Endothelial cell (in vitro differentiated cells): ENCODE measurements around the gene ZDHHC6. TPM values are rescaled to one million over a fixed set of nuclear protein-coding genes. Genes with fewer than 3 reads are reported as not detected.

Experiments
- DNase-seq: peaks from one replicate; pipeline ENCODE4 v3.0.0; 2021; ENCODE audit warnings: low spot score
- H3K27ac Mint-ChIP-seq: one replicate; pipeline ENCODE4 v1.8.0; 2021; ENCODE audit warnings: mixed read lengths, inconsistent platforms; ENCODE audit not compliant: unreplicated experiment
- H3K27me3 Mint-ChIP-seq: one replicate; pipeline ENCODE4 v1.8.0; 2021; ENCODE audit warnings: mild to moderate bottlenecking, moderate library complexity, mixed read lengths, inconsistent platforms; ENCODE audit not compliant: unreplicated experiment
- H3K36me3 Mint-ChIP-seq: one replicate; pipeline ENCODE4 v1.8.0; 2021; ENCODE audit warnings: mild to moderate bottlenecking, low read depth, mixed read lengths, inconsistent platforms; ENCODE audit not compliant: unreplicated experiment
- H3K4me1 Mint-ChIP-seq: one replicate; pipeline ENCODE4 v1.8.0; 2021; ENCODE audit warnings: mild to moderate bottlenecking, mixed read lengths, inconsistent platforms; ENCODE audit not compliant: unreplicated experiment
- H3K4me3 Mint-ChIP-seq: one replicate; pipeline ENCODE4 v1.8.0; 2021; ENCODE audit warnings: mild to moderate bottlenecking, mixed read lengths, inconsistent platforms; ENCODE audit not compliant: unreplicated experiment
- H3K9me3 Mint-ChIP-seq: one replicate; pipeline ENCODE4 v1.8.0; 2021; ENCODE audit warnings: mixed read lengths, inconsistent platforms; ENCODE audit not compliant: unreplicated experiment
- total RNA-seq: library from RNA; stranded (reverse); fragmentation: NEBNext Ultra II Directional; extraction: Animal tissue kit (Norgen Biotek cat#: 25700); gene quantifications from one replicate; pipeline ENCODE4 v1.2.1, GENCODE V29; 2021; ENCODE audit not compliant: unreplicated experiment
- TF ChIP-seq, protein P1 (sequence below): fragments of 200-600 bp; sonication (generic); IDR thresholded peaks from one replicate; pipeline ENCODE4 v1.5.0; 2021; ENCODE audit warnings: antibody characterized with exemption; ENCODE audit not compliant: unreplicated experiment

ZDHHC6 gene
- total RNA-seq, 1 donor from 2014 or later, result 42.8 TPM

DNA sequence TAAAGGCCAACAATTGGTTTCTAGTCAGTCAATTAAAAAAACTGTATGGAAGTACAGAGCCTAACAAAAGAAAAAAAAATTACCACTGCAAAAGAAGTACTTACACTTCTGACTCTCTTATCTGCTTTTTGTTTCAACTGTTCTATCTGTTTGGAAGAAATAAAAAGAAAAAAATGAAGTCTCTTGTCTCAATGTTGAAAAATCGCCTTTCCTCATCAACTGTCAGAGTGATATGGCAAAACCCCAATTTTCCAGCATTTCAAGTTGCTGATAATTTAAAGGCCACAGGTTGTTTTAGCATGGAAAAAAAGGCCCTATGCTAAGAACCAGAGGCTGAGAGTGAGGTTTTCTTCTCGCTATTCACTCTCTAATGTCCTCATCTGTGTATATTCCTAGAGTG, 13.6 kb downstream of the ZDHHC6 start:
- Mint-ChIP-seq H3K27me3 (no peaks in the 10 kb centered on the region), H3K9me3 (no peaks in the 10 kb centered on the region), H3K27ac (no peak overlapping the region), H3K36me3 (peaks cover 8% of the 10 kb centered on the region), H3K4me1 (peaks cover 7% of the 10 kb centered on the region), H3K4me3 (no peak overlapping the region)
- TF ChIP-seq, protein P1, sequence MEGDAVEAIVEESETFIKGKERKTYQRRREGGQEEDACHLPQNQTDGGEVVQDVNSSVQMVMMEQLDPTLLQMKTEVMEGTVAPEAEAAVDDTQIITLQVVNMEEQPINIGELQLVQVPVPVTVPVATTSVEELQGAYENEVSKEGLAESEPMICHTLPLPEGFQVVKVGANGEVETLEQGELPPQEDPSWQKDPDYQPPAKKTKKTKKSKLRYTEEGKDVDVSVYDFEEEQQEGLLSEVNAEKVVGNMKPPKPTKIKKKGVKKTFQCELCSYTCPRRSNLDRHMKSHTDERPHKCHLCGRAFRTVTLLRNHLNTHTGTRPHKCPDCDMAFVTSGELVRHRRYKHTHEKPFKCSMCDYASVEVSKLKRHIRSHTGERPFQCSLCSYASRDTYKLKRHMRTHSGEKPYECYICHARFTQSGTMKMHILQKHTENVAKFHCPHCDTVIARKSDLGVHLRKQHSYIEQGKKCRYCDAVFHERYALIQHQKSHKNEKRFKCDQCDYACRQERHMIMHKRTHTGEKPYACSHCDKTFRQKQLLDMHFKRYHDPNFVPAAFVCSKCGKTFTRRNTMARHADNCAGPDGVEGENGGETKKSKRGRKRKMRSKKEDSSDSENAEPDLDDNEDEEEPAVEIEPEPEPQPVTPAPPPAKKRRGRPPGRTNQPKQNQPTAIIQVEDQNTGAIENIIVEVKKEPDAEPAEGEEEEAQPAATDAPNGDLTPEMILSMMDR, result no peak
- DNase-seq, result no peak

DNA sequence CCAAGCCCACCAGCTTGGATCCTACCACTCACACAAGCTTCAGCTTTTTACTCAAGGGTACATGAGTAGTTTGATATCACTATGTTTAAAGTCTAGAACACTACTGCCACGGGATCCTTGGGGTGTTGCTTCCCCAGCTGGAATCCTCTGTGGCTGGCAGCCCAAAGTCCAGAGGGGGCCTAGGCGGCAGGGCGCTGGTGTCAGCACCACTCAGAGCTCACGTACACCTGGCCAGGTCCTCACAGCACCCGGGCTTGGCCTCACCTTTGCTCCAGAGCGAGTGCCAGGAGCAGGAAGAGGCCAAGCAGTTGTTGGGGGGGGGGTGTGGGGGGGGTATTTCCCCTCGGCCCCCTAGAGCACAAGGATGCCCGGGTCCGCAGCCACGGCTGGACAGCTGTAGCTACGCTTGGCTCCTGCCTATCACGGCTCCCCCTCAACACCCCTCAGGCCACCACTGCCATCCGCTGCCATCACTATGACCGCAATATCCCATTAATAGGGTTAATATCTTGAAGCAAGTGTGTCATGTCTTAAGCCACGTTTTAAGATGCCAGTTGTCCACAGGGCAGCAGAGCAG, 17.0 kb downstream of the ZDHHC6 start:
- no peaks in the 10 kb centered on the region for H3K9me3 Mint-ChIP-seq
- TF ChIP-seq, protein P1, result no peak
- peaks cover 5% of the 10 kb centered on the region for H3K36me3 Mint-ChIP-seq
- H3K27ac Mint-ChIP-seq, result peak overlapping the region; percentile 76
- DNase-seq, result no peak
- no peaks in the 10 kb centered on the region for H3K27me3 Mint-ChIP-seq
- peaks cover 7% of the 10 kb centered on the region for H3K4me1 Mint-ChIP-seq
- no peak overlapping the region for H3K4me3 Mint-ChIP-seq

DNA sequence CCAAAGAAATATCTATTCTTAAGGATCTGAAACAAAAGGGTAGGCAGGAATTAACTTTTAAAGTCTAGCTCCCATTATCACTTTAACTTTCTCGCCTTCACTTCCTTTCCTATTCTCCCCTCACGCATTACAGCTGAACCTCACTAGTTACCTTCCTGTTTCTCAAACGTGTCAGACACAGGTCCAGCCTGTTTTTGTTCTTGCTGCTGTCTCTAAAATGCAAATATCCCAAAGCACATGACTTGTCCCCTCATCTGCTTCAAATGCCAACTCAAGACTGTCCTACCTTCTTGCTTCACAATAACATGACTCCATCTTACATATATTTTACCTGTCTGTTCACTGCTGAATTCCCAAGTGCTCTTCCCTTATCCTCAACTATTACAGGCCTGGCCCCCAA, 17.6 kb downstream of the ZDHHC6 start:
- no peak for DNase-seq
- Mint-ChIP-seq H3K4me3 (peak overlapping the region; percentile 29), H3K9me3 (no peaks in the 10 kb centered on the region), H3K36me3 (peaks cover 5% of the 10 kb centered on the region), H3K4me1 (peaks cover 7% of the 10 kb centered on the region), H3K27me3 (no peaks in the 10 kb centered on the region), H3K27ac (peak overlapping the region; percentile 76)
- TF ChIP-seq, protein P1, result no peak

DNA sequence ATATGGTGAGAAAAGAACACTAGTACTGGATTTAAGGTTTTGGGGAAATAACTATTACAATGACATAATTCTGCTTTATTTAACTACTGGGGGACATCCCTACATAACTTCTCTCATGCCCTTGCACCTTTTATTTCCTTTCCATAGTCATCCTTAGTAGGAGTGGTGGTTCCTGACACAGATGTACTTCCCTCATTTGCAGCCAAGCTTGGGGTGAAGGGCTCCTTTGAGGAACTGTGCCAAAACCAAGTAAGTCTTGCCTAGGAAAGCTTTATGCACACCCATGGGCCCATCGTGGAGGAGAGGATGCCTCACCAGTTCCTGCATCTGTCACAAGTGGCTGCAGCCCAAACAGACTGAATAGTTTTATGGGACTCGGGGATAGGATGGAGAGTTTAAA, 20.6 kb downstream of the ZDHHC6 start:
- DNase-seq, result no peak
- peaks cover 7% of the 10 kb centered on the region for H3K4me1 Mint-ChIP-seq
- H3K27ac Mint-ChIP-seq, result no peak overlapping the region
- no peak overlapping the region for H3K4me3 Mint-ChIP-seq
- no peaks in the 10 kb centered on the region for H3K27me3 Mint-ChIP-seq
- H3K36me3 Mint-ChIP-seq, result peaks cover 5% of the 10 kb centered on the region
- TF ChIP-seq, protein P1, result no peak
- no peaks in the 10 kb centered on the region for H3K9me3 Mint-ChIP-seq

DNA sequence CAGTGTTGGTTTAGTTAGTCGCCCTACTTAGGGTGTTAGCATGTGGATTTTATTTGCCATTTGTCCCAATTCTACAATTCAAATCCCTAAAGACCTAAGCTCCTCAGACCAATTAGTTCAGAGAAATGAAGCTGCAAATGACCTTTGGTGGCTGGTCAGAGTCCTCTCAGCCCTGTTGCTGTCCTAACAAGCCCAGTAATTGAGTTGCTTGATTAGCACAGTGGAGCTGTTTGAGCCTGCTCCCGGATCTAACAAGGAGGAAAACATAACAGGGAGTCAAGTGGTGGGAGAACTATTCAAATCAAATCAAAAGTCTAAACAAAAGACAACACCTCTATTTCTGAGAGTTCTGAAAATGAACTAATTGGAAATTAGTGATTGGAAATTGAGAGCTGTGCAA, 22.1 kb downstream of the ZDHHC6 start:
- peaks cover 11% of the 10 kb centered on the region for H3K4me1 Mint-ChIP-seq
- H3K27ac Mint-ChIP-seq, result no peak overlapping the region
- TF ChIP-seq, protein P1, result no peak
- H3K9me3 Mint-ChIP-seq, result no peaks in the 10 kb centered on the region
- no peaks in the 10 kb centered on the region for H3K36me3 Mint-ChIP-seq
- H3K4me3 Mint-ChIP-seq, result no peak overlapping the region
- DNase-seq, result no peak
- no peaks in the 10 kb centered on the region for H3K27me3 Mint-ChIP-seq
